ENCODE measurements around the gene NCR2.

DNA sequence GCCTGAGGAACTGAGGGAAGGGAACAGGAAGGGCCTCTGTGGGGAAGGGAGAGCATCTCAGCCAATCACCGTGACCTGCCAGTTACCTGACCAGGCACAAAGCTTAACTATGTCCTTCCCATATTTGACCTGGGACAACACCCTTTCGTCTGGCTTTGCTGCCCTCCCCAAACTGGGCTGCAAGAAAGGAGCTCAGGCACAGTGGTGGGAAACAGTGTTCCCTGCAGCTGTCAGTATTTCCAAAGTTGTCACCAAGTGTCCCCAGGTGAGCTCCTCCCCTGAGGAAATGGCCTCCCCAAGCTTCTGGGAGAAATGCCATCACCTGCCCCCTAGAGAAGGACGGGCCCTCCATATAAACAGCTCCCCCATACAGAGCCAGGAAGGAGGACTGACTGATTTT lies 17.9 kb downstream of the NCR2 start:
- TF ChIP-seq, protein P1, sequence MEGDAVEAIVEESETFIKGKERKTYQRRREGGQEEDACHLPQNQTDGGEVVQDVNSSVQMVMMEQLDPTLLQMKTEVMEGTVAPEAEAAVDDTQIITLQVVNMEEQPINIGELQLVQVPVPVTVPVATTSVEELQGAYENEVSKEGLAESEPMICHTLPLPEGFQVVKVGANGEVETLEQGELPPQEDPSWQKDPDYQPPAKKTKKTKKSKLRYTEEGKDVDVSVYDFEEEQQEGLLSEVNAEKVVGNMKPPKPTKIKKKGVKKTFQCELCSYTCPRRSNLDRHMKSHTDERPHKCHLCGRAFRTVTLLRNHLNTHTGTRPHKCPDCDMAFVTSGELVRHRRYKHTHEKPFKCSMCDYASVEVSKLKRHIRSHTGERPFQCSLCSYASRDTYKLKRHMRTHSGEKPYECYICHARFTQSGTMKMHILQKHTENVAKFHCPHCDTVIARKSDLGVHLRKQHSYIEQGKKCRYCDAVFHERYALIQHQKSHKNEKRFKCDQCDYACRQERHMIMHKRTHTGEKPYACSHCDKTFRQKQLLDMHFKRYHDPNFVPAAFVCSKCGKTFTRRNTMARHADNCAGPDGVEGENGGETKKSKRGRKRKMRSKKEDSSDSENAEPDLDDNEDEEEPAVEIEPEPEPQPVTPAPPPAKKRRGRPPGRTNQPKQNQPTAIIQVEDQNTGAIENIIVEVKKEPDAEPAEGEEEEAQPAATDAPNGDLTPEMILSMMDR (IDR thresholded peaks at IDR 0.05 in 4 of 5, conservative IDR thresholded peaks at IDR 0.05 in 1 of 5): no peak
- TF ChIP-seq POLR2A (IDR thresholded peaks at IDR 0.05): no peak
